GM13976 (cell line): Measurements from ENCODE around the gene TBL3.

Source experiments
- DNase-seq: peaks from one replicate; pipeline ENCODE4 v3.0.0; 2012; ENCODE audit warnings: low spot score
- in situ Hi-C: fragments of 300-500 bp; cut with MboI; formaldehyde crosslinking; loops from one replicate; pipeline ENCODE4 v1.12.0; 2022; ENCODE audit warnings: low sequenced_read_pairs, mixed read lengths, inconsistent platforms; ENCODE audit not compliant: unreplicated experiment
- TF ChIP-seq, protein P1 (sequence below): IDR thresholded peaks from 2 replicates; pipeline ENCODE4 v1.5.1; 2012; ENCODE audit warnings: borderline replicate concordance, mild to moderate bottlenecking; ENCODE audit not compliant: insufficient read depth; ENCODE audit errors: extremely low read depth, missing control alignments, control extremely low read depth

TBL3 gene

DNA sequence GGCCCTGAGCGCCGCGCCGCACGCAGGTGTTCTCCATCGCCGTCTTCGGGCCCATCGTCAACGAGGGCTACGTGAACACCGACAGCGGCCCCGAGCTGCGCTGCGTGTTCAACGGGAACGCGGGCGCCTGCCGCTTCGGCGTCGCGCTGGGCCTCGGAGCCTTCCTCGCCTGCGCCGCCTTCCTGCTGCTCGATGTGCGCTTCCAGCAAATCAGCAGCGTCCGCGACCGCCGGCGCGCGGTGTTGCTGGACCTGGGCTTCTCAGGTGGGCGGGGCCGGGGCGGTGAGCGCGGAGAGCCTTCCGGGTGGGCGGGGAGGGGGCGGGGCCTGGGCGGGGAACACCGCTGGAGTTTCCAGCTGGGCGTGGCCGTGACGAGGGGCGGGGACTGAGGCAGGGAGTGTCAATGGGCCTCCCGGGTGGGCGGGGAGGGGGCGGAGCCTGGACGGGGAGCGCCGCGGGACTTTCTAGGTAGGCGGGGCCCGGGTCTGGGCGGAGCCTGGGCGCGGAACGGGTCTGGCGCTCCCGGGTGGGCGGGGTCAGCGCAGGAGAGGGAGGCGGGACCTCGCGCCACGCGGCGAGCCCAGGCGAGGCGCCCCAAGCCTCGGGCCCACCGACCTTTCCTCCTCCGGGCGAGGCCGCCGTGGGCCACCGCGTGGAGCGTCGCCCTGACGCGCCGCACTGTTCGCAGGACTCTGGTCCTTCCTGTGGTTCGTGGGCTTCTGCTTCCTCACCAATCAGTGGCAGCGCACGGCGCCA is 20.3 kb downstream of the TBL3 start:
- TF ChIP-seq, protein P1, sequence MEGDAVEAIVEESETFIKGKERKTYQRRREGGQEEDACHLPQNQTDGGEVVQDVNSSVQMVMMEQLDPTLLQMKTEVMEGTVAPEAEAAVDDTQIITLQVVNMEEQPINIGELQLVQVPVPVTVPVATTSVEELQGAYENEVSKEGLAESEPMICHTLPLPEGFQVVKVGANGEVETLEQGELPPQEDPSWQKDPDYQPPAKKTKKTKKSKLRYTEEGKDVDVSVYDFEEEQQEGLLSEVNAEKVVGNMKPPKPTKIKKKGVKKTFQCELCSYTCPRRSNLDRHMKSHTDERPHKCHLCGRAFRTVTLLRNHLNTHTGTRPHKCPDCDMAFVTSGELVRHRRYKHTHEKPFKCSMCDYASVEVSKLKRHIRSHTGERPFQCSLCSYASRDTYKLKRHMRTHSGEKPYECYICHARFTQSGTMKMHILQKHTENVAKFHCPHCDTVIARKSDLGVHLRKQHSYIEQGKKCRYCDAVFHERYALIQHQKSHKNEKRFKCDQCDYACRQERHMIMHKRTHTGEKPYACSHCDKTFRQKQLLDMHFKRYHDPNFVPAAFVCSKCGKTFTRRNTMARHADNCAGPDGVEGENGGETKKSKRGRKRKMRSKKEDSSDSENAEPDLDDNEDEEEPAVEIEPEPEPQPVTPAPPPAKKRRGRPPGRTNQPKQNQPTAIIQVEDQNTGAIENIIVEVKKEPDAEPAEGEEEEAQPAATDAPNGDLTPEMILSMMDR: no peak
- DNase-seq: peak; percentile 100
- in situ Hi-C loops: no loop called here

DNA sequence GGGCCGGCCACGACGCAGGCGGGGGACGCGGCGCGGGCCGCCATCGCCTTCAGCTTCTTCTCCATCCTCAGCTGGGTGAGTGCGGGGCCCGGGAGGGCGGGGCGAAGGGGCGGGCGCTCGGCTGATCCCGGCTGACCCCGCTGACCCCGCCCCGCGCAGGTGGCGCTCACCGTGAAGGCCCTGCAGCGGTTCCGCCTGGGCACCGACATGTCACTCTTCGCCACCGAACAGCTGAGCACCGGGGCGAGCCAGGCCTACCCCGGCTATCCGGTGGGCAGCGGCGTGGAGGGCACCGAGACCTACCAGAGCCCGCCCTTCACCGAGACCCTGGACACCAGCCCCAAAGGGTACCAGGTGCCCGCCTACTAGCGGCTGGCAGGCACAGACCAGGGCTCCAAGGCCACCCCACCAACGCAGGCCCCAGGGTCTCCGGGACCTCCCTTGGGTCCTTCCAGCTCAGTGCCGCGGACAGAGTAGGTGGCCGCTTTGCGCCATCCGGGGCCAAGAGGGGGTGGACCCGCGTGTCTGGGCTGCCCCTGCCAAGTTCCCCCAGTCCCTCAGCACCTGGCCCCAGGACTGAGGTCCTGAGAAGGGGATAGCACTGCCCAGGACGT is 21.0 kb downstream of the TBL3 start:
- in situ Hi-C loops: no loop called here
- TF ChIP-seq, protein P1: no peak
- no peak for DNase-seq

DNA sequence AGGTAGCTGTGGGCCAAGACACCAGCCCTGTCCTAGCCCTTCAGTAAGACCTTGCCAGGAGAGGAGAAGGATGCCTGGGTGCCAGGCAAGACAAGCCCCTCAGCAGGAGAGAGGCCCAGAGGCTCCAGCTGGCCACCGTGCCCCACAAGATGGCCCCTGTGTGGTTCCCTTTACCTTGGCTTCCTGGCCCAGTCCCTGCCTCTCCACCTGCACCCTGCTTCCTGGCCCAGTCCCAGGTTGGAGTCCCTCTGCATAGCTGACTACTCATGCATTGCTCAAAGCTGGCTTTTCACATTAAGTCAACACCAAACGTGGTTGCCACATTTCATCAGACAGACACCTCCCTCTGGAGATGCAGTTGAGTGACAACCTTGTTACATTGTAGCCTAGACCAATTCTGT is 21.9 kb downstream of the TBL3 start:
- TF ChIP-seq, protein P1: no peak
- in situ Hi-C loops: no loop called here
- DNase-seq: no peak

DNA sequence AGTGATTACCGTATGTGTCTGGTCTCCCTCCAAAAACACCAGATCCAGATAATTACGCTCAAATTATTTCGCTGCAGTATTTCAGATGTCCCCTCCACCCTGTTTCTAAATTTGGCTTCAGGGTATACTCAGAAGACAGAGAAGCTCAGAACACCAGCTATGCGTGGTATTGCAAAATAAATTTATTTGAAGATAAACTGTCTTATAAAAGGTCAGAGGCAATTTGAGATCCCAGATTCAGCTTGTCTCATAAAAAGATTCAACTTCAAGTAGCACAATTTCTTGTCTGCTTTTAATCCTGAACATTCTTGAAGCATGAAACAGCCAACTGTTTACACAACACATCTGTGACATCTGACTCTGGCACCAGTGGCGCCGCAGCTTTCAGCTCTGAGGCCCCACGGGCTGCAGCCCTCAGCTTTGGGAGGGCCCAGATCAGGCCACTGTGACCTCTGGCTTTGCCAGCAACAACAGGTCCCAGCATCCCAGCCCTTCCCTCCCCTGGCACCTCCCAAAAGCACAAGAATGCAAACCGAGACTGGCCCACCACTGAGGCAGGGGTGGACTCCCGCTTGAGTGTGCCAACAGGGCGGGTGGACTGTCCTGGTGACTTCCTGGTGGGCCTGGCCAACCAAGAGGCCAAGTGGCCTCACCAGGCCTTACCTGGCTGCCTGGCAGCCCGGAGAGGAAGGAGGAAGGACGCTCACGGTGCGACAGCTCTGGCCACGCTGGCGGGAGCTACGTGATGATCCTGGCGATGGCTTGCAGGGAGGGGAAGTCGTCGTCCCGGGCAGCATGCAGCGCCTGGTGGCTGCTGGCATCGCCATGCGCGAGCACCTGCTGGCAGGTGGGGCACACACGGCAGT is 25.9 kb downstream of the TBL3 start:
- DNase-seq: no peak
- TF ChIP-seq, protein P1: no peak
- in situ Hi-C loops: no loop called here

DNA sequence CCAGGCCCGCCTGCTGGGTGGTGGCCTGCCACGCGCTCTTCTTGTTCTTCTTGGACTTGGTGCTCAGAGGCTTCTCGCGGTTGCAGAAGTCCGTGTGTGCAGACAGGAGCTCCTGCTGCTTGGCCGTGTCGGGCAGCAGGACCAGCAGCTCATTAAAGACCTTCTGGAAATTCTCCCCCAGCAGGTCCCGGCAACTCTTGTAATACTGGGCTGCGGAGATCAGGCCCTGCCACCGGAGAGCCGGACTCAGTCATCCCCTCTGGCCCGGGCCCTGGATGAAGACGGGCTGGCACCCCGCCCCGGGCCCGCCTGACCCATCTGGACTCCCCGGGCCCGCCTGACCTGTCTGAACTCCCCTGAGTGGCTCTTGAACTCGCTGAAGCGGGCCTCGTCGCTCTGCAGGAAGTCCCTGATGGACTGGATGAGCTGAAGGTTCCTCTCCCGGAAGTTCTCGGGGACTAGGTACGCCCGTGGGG is 26.5 kb downstream of the TBL3 start:
- TF ChIP-seq, protein P1: no peak
- no peak for DNase-seq
- in situ Hi-C loops: no loop called here
